RWPE1 (cell line): ENCODE measurements around the gene DAGLA.

ENCODE experiments used
- CTCF ChIA-PET: fragments of 350-600 bp; sonication (Branson Sonifier 250); formaldehyde crosslinking; extraction: SDS; loops from one replicate; lab custom pipeline; 2021; lab: Yijun Ruan, JAX
- POLR2A ChIA-PET: fragments of 400-600 bp; formaldehyde crosslinking; extraction: SDS; loops from one replicate; lab custom pipeline; 2020; ENCODE audit warnings: antibody characterized with exemption; ENCODE audit not compliant: low non-redundant PET; lab: Yijun Ruan, JAX
- DNase-seq: peaks from one replicate; pipeline ENCODE4 v3.0.0; 2012; ENCODE audit warnings: low spot score
- H3K27ac ChIP-seq: fragments of 450-650 bp; 2 replicates; pipeline ENCODE4 v1.5.1; 2017
- CTCF ChIP-seq: fragments of 450-650 bp; conservative IDR thresholded peaks from 2 replicates; pipeline ENCODE4 v1.5.1; 2017; ENCODE audit warnings: low read depth, mild to moderate bottlenecking

DAGLA gene

GRCh38 chr11:61711498-61711897 lies 31.3 kb downstream of the DAGLA start:
- CTCF ChIA-PET: interaction anchor here (0.6 to 1.4 kb wide), 2 partner anchors 22 to 159 kb away, joined by 4 read pairs; no protein-coding TSS in a partner anchor
- POLR2A ChIA-PET: no interaction called here
- no peak for TF ChIP-seq CTCF
- no peak overlapping the region for H3K27ac ChIP-seq
- DNase-seq: no peak

DNA sequence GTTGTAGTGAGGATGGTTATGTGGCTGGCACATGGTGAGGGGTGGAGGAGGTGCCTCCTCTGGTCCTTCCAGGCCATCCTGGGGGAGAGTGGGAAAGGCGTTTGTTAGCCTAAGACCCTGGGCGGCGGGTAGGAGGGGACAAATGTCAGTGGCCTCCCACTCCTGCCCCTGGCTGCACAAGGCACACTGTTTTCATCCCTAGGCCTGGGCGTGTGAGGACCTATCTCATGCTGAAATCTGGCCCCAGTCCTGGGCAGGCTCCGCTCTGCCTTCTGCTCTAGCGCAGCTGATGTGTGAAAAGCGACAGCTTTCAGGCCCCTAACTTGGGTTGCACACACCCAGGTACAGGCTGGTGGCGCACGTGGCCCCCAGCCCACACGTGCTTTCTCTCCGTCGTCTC lies 32.1 kb downstream of the DAGLA start:
- POLR2A ChIA-PET: no interaction called here
- H3K27ac ChIP-seq: no peak overlapping the region
- no peak for DNase-seq
- CTCF ChIA-PET: interaction anchor here (0.7 kb wide), 1 partner anchor 10 kb away, joined by 6 read pairs; no protein-coding TSS in a partner anchor
- no peak for TF ChIP-seq CTCF

- no peak for DNase-seq
- ChIA-PET POLR2A (no interaction called here), CTCF (no interaction called here)
- TF ChIP-seq CTCF: no peak
- H3K27ac ChIP-seq: no peak overlapping the region
These were observed 32.7 kb downstream of the DAGLA start for GRCh38 chr11:61712846-61713245.

GRCh38 chr11:61713464-61713863 lies 33.3 kb downstream of the DAGLA start:
- no peak overlapping the region for H3K27ac ChIP-seq
- CTCF ChIA-PET: interaction anchor here (1.2 kb wide), 1 partner anchor 10 kb away, joined by 9 read pairs; no protein-coding TSS in a partner anchor
- POLR2A ChIA-PET: no interaction called here
- TF ChIP-seq CTCF: no peak
- DNase-seq: no peak

GRCh38 chr11:61713906-61714305 lies 33.7 kb downstream of the DAGLA start:
- ChIA-PET CTCF (interaction anchor here (1.2 kb wide), 1 partner anchor 10 kb away, joined by 9 read pairs; no protein-coding TSS in a partner anchor), POLR2A (no interaction called here)
- no peak overlapping the region for H3K27ac ChIP-seq
- no peak for TF ChIP-seq CTCF
- no peak for DNase-seq

DNA sequence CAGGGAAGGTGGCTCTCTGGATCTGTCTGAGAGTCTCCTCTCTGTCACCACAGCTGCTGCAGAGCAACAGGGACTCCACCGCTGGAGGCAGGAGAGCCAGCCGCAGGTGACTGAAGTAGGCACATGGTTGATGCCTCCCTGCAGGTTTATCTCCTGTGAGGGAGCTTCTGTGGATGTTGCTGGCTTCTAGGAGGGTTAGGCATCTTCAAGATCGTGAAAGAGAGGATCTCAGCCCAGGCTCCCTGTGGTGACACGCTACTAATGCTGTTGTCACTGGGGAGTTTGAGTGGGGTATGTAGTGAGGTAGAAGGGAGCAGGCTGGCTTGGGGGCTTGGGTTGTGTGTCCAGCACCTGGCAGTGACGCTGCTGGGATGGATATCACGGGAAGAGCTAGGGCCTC lies 34.1 kb downstream of the DAGLA start:
- CTCF ChIA-PET: interaction anchor here (1.2 kb wide), 1 partner anchor 10 kb away, joined by 9 read pairs; no protein-coding TSS in a partner anchor

More for the DNA sequence above, 34.1 kb downstream of the DAGLA start:
- no peak for TF ChIP-seq CTCF
- DNase-seq: no peak
- no peak overlapping the region for H3K27ac ChIP-seq
- POLR2A ChIA-PET: no interaction called here
